Heart left ventricle (tissue), 16 donors: ENCODE measurements around the gene CDH6. TPM values are rescaled to one million over a fixed set of nuclear protein-coding genes. Genes with fewer than 3 reads are reported as not detected.

Experiments used
- ATAC-seq, 4 donors: fragments of 200-7000 bp; cut with Tn5 transposase; one replicate each; pipeline ENCODE4 v1.9.1; 2020 to 2022; ENCODE audit warnings: moderate library complexity in 4 of 4, mild to moderate bottlenecking in 3 of 4, moderate number of reproducible peaks in 1 of 4
- DNase-seq, 5 donors: peaks; one replicate each; pipeline ENCODE4 v3.0.0-alpha.2; 2020
- H3K27ac ChIP-seq, 12 donors: fragments of 200-600 bp; sonication (generic) in 4 of 12; one replicate each; pipeline versions ENCODE4 v1.5.0 to v1.8.0; 2016 to 2022; ENCODE audit warnings: mild to moderate bottlenecking in 2 of 12
- H3K27me3 ChIP-seq, 9 donors: fragments of 200-600 bp; sonication (generic) in 2 of 9; one replicate each; pipeline versions ENCODE4 v1.5.1 to v1.8.0; 2016 to 2022; ENCODE audit warnings: mild to moderate bottlenecking in 3 of 9
- H3K36me3 ChIP-seq, 9 donors: fragments of 200-600 bp; sonication (generic) in 2 of 9; one replicate each; pipeline versions ENCODE4 v1.5.0 to v1.8.0; 2018 to 2022; ENCODE audit warnings: mild to moderate bottlenecking in 2 of 9
- H3K4me1 ChIP-seq, 12 donors: fragments of 200-600 bp; sonication (generic) in 4 of 12; one replicate each; pipeline versions ENCODE4 v1.5.0 to v1.8.0; 2016 to 2022; ENCODE audit warnings: mild to moderate bottlenecking in 3 of 12
- H3K4me3 ChIP-seq, 12 donors: fragments of 200-600 bp; sonication (generic) in 4 of 12; one replicate each; pipeline versions ENCODE4 v1.5.0 to v1.8.0; 2017 to 2022; ENCODE audit warnings: mild to moderate bottlenecking in 9 of 12, moderate library complexity in 4 of 12
- H3K9me3 ChIP-seq, 12 donors: fragments of 200-600 bp; sonication (generic) in 4 of 12; one replicate each; pipeline versions ENCODE4 v1.5.0 to v1.8.0; 2016 to 2022; ENCODE audit warnings: mild to moderate bottlenecking in 1 of 12
- POLR2A ChIP-seq, 2 donors: fragments of 450-650 bp; IDR thresholded peaks; one replicate each; pipeline ENCODE4 v1.6.1; 2017; ENCODE audit warnings: antibody characterized with exemption in 2 of 2, mild to moderate bottlenecking in 2 of 2, moderate library complexity in 2 of 2
- WGBS, 4 donors: extraction: QIAGEN DNeasy Blood & Tissue Kit in 2 of 4; methylation state at CpG; one replicate each; pipeline versions ENCODE4 v1.1.5 to v1.1.7; 2013 to 2018; 5-methylcytosine and 5-hydroxymethylcytosine counted together
- intact Hi-C, 10 donors: fragments of 100-400 bp; cut with DNase I; formaldehyde crosslinking; loops; one replicate each; pipeline versions ENCODE4 v1.11.1 to v1.14.2; 2022
- polyA plus RNA-seq, 2 donors: library from polyadenylated mRNA; stranded (reverse); fragments of 200-250 nt; gene quantifications; one replicate each; pipeline ENCODE4 v1.2.3, GENCODE V29; 2013
- total RNA-seq, 9 donors: library from RNA; depleted of rRNA in 2 of 9; stranded (reverse); fragments of >200 nt in 2 of 9; fragmentation: NEBNext Ultra II Directional in 3 of 9; extraction: Animal tissue kit (Norgen Biotek cat#: 25700) in 3 of 9; gene quantifications; one replicate each; pipeline versions ENCODE4 v1.1.0 to v1.2.4, GENCODE V29; 2016 to 2023
- TF ChIP-seq, protein P1 (sequence below), 12 donors: fragments of 200-600 bp; sonication (generic) in 4 of 12; IDR thresholded peaks; one replicate each; pipeline versions ENCODE4 v1.5.0 to v1.8.0; 2018 to 2022; ENCODE audit warnings: antibody characterized with exemption in 12 of 12, mild to moderate bottlenecking in 5 of 12
- donor health status: ischemic (EF 13 %, LVEDD 7.1; RV severe dilation, severe dysfunction).
- donor health status: healthy with polysubstance abuse.
- donor health status: DM: no; HTN: yes; CAD: no.
- donor health status: DM: no; HTN: no; CAD: no.
- donor health status: ischemic (EF 25% LVEDD 6.9; RV normal size, moderate dysfunction).
- donor health status: ischemic (EF 25% LVEDD 5.7; RV mildly dilated, moderate dysfunction).
- donor health status: healthy.
- donor health status: DM: yes; HTN: yes; CAD: no.
- donor health status: ischemic (EF 35%, LVEDD 5.7; RV mildly dilated, moderate dysfunction).
- donor health status: nonischemic (EF 11% LVEDD 7.7; RV severe dilation, severe dysfunction).
- donor health status: DM: yes; HTN: yes; CAD: no.
- donor health status: PGD.
- donor health status: ischemic (EF 29% LVEDD 5.4; RV normal size, mild dysfunction).
- donor health status: nonischemic (EF 23%, LVEDD 6.1; RV moderate dilation, normal function).

Gene CDH6
- total and polyA plus RNA-seq, 11 donors: 0.83 to 5.4 (median 3.1) TPM

DNA sequence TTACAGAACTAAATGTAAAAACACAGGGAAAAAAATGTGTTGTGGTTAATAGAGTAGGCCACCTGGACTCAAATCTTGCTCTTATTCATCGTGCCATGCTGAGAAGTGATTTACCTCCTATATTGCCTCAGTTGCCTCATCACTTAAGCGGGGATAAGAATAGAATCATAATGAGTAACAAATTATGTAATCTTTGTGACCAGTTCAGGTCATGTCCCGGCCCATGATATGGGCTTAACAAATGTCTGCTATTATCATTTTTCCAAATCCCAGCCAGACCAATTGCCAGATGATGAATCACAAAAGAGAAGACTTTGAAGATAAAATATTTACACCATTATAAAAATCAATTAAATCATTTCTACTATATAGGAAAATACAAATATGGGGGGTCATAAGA is 89.8 kb downstream of the CDH6 start:
- Histone ChIP-seq H3K27ac (no peak overlapping the region), H3K4me1 (no peaks in the 10 kb centered on the region), H3K27me3 (no peaks in the 10 kb centered on the region), H3K9me3 (no peaks in the 10 kb centered on the region), H3K36me3 (no peaks in the 10 kb centered on the region), H3K4me3 (no peak overlapping the region)
- intact Hi-C loops: no loop called here
- 36 to 54% (median 42%) methylated on average over 3 of the region's 3 CpGs for WGBS, 4 donors
- ATAC-seq: no peak
- DNase-seq: no peak
- TF ChIP-seq POLR2A (IDR thresholded peaks at IDR 0.05): no peak
- TF ChIP-seq, protein P1, sequence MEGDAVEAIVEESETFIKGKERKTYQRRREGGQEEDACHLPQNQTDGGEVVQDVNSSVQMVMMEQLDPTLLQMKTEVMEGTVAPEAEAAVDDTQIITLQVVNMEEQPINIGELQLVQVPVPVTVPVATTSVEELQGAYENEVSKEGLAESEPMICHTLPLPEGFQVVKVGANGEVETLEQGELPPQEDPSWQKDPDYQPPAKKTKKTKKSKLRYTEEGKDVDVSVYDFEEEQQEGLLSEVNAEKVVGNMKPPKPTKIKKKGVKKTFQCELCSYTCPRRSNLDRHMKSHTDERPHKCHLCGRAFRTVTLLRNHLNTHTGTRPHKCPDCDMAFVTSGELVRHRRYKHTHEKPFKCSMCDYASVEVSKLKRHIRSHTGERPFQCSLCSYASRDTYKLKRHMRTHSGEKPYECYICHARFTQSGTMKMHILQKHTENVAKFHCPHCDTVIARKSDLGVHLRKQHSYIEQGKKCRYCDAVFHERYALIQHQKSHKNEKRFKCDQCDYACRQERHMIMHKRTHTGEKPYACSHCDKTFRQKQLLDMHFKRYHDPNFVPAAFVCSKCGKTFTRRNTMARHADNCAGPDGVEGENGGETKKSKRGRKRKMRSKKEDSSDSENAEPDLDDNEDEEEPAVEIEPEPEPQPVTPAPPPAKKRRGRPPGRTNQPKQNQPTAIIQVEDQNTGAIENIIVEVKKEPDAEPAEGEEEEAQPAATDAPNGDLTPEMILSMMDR (IDR thresholded peaks at IDR 0.05): no peak

DNA sequence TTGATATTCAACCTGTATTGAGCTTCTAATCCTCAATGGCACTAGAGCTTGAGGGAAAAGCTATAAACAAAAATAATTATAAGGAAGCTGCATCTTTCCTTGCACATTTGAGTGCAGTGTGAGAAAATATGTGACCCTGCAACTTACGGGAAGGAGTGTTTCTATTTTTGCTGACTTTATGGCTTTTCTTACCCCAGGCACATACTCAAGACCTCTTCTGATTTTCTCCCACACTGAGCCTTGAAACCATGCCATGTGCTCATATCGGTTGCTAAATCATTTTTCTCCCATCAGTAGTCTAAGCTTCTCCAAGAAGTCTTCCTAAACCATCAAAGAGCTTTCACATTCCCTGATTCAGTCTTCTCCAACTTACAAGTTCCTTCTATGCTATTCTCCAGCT is 91.5 kb downstream of the CDH6 start:
- Histone ChIP-seq H3K4me1 (no peaks in the 10 kb centered on the region), H3K27ac (peak overlapping the region in 1 of 12 donors; percentile 23), H3K27me3 (peaks cover 0 to 3% (median 0%) of the 10 kb centered on the region in 9 donors), H3K4me3 (no peak overlapping the region), H3K9me3 (no peaks in the 10 kb centered on the region), H3K36me3 (no peaks in the 10 kb centered on the region)
- intact Hi-C loops: no loop called here
- WGBS, 4 donors: 60 to 78% (median 69%) methylated on average over 2 of the region's 2 CpGs
- ATAC-seq (no peak), DNase-seq (no peak)
- TF ChIP-seq POLR2A (IDR thresholded peaks at IDR 0.05): no peak

DNA sequence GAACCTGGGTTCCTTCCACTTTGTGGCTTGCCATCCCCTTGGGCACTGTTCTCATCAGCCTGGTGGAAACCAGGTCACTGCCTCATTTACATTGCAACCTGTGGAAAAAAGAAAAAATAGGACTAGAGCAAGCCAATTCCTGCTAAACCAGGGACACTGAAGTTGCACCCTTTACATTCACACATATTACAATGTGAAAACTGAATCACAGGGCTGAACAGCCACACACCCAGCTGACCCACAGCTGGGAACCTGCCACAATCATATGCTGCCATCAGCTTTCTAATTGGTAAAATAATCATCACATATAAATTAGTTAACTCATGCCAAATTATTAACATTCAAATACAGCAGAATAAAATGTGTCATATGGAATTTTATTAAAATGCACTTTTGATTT is 94.5 kb downstream of the CDH6 start:
- ATAC-seq (no peak), DNase-seq (no peak)
- Histone ChIP-seq H3K4me3 (no peak overlapping the region), H3K36me3 (no peaks in the 10 kb centered on the region), H3K4me1 (no peaks in the 10 kb centered on the region), H3K27me3 (peaks cover 0 to 4% (median 0%) of the 10 kb centered on the region in 9 donors), H3K9me3 (no peaks in the 10 kb centered on the region), H3K27ac (no peak overlapping the region)
- intact Hi-C loops: no loop called here
- TF ChIP-seq POLR2A (IDR thresholded peaks at IDR 0.05): no peak
- TF ChIP-seq, protein P1 (IDR thresholded peaks at IDR 0.05): no peak

DNA sequence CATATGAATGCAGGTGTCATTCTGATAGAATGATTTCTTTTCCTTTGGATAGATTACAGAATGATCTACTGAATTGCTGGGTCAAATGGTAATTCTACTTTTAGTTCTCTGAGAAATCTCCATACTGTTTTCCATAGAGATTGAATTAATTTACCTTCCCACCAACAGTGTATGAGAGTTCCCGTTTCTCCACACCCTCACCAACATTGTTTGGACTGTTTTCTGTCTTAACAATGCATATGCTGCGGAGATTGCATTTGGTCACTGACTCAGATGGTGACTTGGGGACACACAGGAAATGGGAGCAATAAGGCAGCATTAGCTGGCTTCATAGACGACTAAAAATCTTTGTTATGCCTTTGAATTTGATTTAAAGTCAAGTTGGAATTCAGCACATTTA is 95.9 kb downstream of the CDH6 start:
- WGBS, 4 donors: 67 to 85% (median 76%) methylated on average over 3 of the region's 3 CpGs
- Histone ChIP-seq H3K27ac (no peak overlapping the region), H3K4me3 (no peak overlapping the region), H3K9me3 (no peaks in the 10 kb centered on the region), H3K27me3 (peaks cover 0 to 4% (median 0%) of the 10 kb centered on the region in 9 donors), H3K36me3 (no peaks in the 10 kb centered on the region), H3K4me1 (no peaks in the 10 kb centered on the region)
- intact Hi-C loops: no loop called here
- no peak for ATAC-seq
- no peak for DNase-seq
- TF ChIP-seq POLR2A (IDR thresholded peaks at IDR 0.05): no peak
- TF ChIP-seq, protein P1 (IDR thresholded peaks at IDR 0.05): no peak

DNA sequence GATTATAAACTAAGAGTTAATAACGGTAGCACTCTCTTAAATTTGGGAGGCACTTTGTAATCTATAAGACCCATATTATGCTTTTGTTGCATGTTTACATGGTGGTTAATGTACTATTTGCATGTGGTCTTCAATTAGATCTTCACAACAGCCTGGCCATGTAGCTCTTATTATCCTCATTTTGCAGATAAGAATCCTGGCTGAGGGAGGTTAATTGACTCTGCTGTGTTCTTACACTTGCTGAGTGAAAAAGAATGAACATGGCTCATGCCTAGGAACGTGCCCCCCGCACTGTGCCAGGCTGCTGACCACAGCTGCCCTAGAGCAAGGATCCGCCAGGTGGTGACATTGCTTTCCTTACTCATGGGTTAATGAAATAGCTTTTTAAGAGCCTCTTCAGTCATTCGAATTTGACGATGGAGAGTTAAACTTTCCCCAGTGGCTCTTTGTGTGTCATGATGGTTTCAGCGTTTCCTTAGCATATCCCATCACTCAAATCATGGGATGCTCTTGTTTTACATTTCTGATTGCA is 97.9 kb downstream of the CDH6 start:
- no peaks in the 10 kb centered on the region for H3K36me3 ChIP-seq
- no peak overlapping the region for H3K4me3 ChIP-seq
- DNase-seq (no peak), ATAC-seq (no peak)
- intact Hi-C loops: no loop called here
- no peaks in the 10 kb centered on the region for H3K4me1 ChIP-seq
- H3K27ac ChIP-seq: no peak overlapping the region
- H3K27me3 ChIP-seq: peaks cover 0 to 4% (median 0%) of the 10 kb centered on the region in 9 donors
- 65 to 70% (median 67%) methylated on average over 7 of the region's 7 CpGs for WGBS, 4 donors
- TF ChIP-seq POLR2A (IDR thresholded peaks at IDR 0.05): no peak
- TF ChIP-seq, protein P1 (IDR thresholded peaks at IDR 0.05): no peak
- no peaks in the 10 kb centered on the region for H3K9me3 ChIP-seq
